ENCODE measurements around the gene ADGRG4.

The ADGRG4 gene

GRCh38 chrX:136295380-136295779 lies 5.4 kb upstream of the ADGRG4 start:
- DNase-seq (ENCODE audit: low read depth) = no peak

DNA sequence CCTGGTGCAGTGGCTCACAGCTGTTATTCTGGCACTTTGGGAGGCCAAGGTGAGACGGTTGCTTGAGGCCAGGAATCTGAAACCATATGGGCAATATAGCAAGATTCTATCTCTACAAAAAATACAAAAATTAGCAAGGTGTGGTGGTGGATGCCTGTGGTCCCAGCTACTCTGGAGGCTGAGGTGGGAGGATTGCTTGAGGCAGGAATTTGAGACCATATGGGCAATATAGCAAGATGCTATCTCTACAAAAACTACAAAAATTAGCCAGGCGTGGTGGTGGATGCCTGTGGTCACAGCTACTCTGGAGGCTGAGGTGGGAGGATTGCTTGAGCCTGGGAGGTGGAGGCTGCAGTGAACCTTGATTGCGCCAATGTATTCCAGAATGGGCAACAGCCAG lies 2.3 kb downstream of the ADGRG4 start:
- no peak for DNase-seq (ENCODE audit: low read depth)

GRCh38 chrX:136304493-136304892 lies 3.7 kb downstream of the ADGRG4 start:
- DNase-seq (ENCODE audit: low read depth) = no peak

GRCh38 chrX:136306182-136306581 lies 5.4 kb downstream of the ADGRG4 start:
- no peak for DNase-seq (ENCODE audit: low read depth)

GRCh38 chrX:136307471-136307870 lies 6.7 kb downstream of the ADGRG4 start:
- DNase-seq (ENCODE audit: low read depth) = no peak

GRCh38 chrX:136310411-136310810 lies 9.6 kb downstream of the ADGRG4 start:
- no peak for DNase-seq (ENCODE audit: low read depth)

DNA sequence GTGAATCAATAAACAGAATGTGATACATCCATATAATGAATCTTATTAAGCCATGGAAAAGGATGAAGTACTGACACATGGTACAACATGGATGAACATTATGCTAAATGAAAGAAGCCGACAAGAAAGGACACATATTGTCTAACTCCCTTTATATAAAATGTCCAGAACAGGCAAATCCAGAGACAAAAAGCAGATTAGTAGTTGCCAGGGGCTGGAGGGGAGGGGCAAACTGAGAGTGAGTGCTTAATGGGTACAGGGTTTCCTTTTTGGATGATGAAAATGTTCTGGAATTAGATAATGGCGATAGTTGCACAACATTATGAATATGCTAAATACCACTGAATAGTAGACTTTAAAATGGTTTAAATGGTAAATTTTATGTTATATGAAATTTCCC lies 17.4 kb downstream of the ADGRG4 start:
- DNase-seq (ENCODE audit: low read depth) = no peak

DNA sequence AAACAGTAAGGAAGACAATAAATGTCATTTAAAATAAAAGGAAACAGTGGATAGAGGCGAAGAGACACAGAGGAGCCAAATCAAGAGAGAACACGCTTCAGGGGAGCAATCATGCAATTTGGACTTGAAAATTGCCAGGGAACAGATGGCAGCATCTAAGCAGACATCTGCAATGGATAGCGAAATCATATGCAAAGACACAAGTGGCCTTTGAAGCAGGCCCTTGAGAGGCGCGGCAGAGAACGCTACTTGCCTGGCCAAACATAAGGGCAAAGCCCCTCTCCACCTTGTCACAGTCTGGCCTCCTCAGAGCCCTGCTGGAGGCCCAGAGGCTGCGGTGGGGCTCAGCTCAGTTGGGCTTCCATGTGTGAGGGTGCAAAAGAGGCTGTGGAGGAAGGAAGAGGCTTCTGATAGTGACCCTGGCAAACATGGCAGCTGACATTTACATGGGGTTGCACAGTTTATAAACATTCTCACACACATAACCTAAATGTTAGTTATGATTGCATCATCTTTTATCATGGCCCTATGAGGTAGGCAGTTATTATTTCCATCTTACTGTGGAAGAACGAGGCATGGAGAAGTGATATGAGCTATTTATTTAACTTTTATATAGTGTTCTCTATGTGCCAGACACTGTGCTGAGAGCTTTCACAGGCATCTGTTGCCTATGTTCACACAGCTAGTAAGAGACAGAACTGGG lies 18.3 kb downstream of the ADGRG4 start:
- no peak for DNase-seq (ENCODE audit: low read depth)

DNA sequence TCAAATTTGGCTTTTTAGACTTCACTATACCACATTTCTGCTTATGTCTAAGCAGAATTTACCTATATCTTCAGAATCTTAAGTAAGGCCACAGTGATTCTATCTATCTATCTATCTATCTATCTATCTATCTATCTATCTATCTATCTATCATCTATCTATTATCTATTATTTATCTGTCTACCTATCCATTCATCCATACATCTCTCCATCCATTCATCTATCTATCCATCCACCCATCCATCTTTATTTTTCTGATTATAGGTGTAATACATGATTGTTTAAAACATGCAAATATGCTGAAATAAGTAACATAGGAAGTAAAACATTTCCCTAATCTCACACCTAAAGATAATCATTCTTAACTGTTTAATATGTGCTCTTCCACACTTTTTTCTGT lies 18.8 kb downstream of the ADGRG4 start:
- no peak for DNase-seq (ENCODE audit: low read depth)

DNA sequence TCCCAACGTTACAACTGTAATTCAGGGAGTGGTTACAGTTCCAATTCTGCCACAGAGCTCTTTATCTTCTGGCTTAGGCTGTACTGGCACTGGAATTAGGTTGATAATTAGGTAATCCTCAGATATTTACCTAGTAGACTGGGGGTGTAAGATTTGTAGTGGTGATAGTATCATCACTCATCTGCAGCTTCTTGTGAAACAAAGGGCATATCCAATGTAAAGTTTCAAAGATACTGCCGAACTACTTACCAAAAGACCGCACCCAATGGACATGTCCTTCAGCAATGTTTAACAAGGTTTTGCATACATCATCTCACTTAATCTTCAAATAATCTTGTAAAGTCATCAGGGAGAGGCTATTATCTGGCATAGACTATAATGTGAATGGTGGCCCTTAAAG lies 20.8 kb downstream of the ADGRG4 start:
- no peak for DNase-seq (ENCODE audit: low read depth)

DNA sequence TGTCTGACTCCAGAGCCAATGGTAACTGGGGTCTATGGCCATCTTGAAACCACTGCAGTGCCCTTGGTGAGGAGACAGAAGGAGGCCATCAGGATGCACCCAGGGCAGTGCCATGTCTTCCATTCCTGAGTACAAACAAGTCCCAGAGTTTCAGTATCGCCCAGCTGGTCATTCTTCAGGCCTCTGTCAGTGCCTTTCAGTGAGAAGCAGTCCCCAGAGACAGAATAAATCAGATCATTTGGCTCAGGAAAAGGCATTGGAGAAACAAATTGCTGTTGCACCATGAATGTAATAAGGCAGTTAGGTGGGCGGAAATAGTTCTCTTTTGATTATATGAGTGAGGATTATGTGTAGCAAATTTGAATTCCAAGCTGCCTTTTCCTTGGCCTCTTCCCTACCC lies 21.3 kb downstream of the ADGRG4 start:
- no peak for DNase-seq (ENCODE audit: low read depth)

DNA sequence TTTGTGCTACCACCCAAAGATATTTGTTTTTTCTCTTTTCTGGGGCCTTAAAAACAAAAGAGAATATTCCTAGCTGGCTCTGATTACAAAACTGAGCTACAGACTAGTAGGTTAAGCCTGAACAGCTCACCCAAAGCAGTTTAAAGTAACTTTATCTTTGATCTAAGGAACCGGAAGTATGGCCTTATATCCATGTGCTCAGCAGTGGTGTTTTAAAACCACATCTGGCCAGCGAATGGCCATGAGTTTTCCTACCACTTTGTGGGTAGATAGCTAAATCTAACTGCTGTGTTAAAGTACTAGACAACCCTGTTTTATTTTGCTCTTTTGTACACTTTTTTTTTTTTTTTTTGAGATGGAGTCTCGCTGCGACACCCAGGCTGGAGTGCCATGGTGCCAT lies 24.6 kb downstream of the ADGRG4 start:
- DNase-seq (ENCODE audit: low read depth) = no peak

GRCh38 chrX:136328933-136329332 lies 28.2 kb downstream of the ADGRG4 start:
- no peak for DNase-seq (ENCODE audit: low read depth)

- no peak for DNase-seq (ENCODE audit: low read depth)
Measured at GRCh38 chrX:136336623-136337022, 35.9 kb downstream of the ADGRG4 start.

- DNase-seq (ENCODE audit: low read depth) = no peak
Measured at GRCh38 chrX:136339702-136340101, 38.9 kb downstream of the ADGRG4 start.

- no peak for DNase-seq (ENCODE audit: low read depth)
Measured at GRCh38 chrX:136344320-136344719, 43.6 kb downstream of the ADGRG4 start.

DNA sequence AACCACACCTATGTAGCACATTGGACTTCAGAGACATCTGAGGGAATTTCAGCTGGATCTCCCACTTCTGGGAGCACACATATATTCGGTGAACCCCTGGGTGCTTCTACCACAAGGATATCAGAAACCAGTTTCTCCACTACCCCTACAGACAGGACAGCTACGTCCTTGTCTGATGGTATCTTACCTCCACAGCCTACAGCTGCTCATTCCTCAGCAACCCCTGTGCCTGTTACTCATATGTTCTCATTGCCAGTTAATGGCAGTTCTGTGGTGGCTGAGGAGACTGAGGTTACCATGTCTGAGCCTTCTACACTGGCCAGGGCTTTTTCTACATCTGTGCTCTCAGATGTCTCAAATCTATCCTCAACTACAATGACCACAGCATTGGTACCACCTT lies 45.7 kb downstream of the ADGRG4 start:
- DNase-seq (ENCODE audit: low read depth) = no peak

DNA sequence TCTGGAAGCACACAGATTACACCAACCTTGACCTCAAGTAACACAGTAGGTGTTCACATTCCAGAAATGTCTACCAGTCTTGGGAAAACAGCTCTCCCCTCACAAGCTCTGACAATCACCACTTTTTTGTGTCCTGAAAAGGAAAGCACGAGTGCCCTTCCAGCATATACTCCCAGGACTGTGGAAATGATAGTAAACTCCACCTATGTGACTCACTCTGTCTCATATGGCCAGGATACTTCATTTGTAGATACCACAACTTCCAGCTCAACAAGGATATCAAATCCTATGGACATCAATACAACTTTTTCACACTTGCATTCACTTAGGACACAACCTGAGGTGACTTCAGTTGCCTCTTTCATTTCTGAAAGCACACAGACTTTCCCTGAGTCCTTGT lies 46.9 kb downstream of the ADGRG4 start:
- no peak for DNase-seq (ENCODE audit: low read depth)

- no peak for DNase-seq (ENCODE audit: low read depth)
Measured at GRCh38 chrX:136353526-136354093, 52.8 kb downstream of the ADGRG4 start.

GRCh38 chrX:136354201-136354600 lies 53.4 kb downstream of the ADGRG4 start:
- no peak for DNase-seq (ENCODE audit: low read depth)

GRCh38 chrX:136369377-136369776 lies 68.6 kb downstream of the ADGRG4 start:
- no peak for DNase-seq (ENCODE audit: low read depth)

GRCh38 chrX:136376713-136377112 lies 76.0 kb downstream of the ADGRG4 start:
- no peak for DNase-seq (ENCODE audit: low read depth)

- DNase-seq (ENCODE audit: low read depth) = no peak
Measured at GRCh38 chrX:136380010-136380769, 79.4 kb downstream of the ADGRG4 start.
